ENCODE results near the gene TMEM63A. TPM values are rescaled to one million over a fixed set of nuclear protein-coding genes. Genes with fewer than 3 reads are reported as not detected.

The TMEM63A gene
- total and polyA plus RNA-seq, 2 of the 13 experiments (the other 11 are each of a cell fraction or from before 2014, with no cell fraction given), result 23.9 to 53.3 TPM

DNA sequence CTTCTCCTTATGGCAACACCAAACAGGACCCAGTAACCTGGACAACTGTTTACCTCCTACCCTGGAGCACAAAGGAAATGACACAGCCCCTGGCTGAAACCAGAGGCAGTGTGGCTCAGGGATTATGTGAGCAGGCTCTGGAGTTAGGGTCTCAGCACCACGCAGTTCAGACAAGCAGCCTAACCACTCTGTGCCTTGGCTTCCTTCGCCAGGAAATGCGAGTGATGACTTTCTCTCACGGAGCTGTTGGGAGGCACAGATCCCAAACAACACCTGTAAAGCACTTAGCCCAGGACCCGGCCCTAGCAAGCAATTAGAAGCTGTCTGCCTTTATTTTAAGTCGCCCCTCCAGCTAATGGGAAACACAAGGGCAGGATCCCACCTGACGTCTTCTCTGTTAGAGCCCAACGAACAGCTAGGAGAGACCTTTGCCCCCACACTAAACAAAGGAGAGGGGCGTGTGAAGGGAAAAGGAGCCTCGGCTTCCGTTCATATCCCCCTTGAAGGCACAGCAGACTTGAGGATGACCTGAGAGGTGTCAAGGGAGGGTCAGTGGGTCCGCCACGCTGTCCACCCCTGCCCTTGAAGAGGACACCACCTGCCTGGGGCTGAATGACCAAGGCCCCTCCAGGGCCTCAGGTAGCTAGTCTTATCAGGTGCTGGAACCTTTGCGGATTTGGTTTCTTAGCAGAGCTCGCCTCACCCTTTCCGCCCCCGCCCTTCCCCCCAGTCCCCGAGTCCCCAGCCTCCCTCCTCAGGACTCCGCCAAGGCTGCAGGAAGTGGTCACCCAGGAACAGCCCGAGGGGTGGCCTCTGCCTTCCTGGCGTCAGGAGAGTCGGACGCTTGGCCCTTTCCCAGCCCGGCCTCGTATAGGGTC is 860 bp downstream of the TMEM63A start (continued):
- TF ChIP-seq, protein P1, sequence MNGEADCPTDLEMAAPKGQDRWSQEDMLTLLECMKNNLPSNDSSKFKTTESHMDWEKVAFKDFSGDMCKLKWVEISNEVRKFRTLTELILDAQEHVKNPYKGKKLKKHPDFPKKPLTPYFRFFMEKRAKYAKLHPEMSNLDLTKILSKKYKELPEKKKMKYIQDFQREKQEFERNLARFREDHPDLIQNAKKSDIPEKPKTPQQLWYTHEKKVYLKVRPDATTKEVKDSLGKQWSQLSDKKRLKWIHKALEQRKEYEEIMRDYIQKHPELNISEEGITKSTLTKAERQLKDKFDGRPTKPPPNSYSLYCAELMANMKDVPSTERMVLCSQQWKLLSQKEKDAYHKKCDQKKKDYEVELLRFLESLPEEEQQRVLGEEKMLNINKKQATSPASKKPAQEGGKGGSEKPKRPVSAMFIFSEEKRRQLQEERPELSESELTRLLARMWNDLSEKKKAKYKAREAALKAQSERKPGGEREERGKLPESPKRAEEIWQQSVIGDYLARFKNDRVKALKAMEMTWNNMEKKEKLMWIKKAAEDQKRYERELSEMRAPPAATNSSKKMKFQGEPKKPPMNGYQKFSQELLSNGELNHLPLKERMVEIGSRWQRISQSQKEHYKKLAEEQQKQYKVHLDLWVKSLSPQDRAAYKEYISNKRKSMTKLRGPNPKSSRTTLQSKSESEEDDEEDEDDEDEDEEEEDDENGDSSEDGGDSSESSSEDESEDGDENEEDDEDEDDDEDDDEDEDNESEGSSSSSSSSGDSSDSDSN (CRISPR knock-in tag; IDR thresholded peaks at IDR 0.05), result no peak
- TF ChIP-seq PAWR (CRISPR knock-in tag; IDR thresholded peaks at IDR 0.05; ENCODE audit: borderline replicate concordance), result 0 out of 2 replicates have a peak, but pooled peaks have one; percentile 9
- TF ChIP-seq RAD51 (IDR thresholded peaks at IDR 0.05; ENCODE audit: borderline replicate concordance), result no peak
- TF ChIP-seq PPARG (CRISPR knock-in tag; conservative IDR thresholded peaks at IDR 0.05), result no peak
- no peak for TF ChIP-seq CEBPB (IDR thresholded peaks at IDR 0.05; ENCODE audit: borderline replicate concordance, low read depth, low read length)
- no peak for TF ChIP-seq NR3C1 (CRISPR knock-in tag; IDR thresholded peaks at IDR 0.05)
- no peak for TF ChIP-seq ZIK1 (CRISPR knock-in tag; IDR thresholded peaks at IDR 0.05; ENCODE audit: borderline replicate concordance, low read depth)
- TF ChIP-seq ARNT2 (CRISPR knock-in tag; IDR thresholded peaks at IDR 0.05; ENCODE audit: low read depth), result no peak
- TF ChIP-seq ZNF564 (CRISPR knock-in tag; IDR thresholded peaks at IDR 0.05), result no peak
- TF ChIP-seq HNRNPUL1 (IDR thresholded peaks at IDR 0.05; ENCODE audit: low read depth, low read length), result no peak
- TF ChIP-seq, protein P2, sequence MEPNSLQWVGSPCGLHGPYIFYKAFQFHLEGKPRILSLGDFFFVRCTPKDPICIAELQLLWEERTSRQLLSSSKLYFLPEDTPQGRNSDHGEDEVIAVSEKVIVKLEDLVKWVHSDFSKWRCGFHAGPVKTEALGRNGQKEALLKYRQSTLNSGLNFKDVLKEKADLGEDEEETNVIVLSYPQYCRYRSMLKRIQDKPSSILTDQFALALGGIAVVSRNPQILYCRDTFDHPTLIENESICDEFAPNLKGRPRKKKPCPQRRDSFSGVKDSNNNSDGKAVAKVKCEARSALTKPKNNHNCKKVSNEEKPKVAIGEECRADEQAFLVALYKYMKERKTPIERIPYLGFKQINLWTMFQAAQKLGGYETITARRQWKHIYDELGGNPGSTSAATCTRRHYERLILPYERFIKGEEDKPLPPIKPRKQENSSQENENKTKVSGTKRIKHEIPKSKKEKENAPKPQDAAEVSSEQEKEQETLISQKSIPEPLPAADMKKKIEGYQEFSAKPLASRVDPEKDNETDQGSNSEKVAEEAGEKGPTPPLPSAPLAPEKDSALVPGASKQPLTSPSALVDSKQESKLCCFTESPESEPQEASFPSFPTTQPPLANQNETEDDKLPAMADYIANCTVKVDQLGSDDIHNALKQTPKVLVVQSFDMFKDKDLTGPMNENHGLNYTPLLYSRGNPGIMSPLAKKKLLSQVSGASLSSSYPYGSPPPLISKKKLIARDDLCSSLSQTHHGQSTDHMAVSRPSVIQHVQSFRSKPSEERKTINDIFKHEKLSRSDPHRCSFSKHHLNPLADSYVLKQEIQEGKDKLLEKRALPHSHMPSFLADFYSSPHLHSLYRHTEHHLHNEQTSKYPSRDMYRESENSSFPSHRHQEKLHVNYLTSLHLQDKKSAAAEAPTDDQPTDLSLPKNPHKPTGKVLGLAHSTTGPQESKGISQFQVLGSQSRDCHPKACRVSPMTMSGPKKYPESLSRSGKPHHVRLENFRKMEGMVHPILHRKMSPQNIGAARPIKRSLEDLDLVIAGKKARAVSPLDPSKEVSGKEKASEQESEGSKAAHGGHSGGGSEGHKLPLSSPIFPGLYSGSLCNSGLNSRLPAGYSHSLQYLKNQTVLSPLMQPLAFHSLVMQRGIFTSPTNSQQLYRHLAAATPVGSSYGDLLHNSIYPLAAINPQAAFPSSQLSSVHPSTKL (CRISPR knock-in tag; IDR thresholded peaks at IDR 0.05), result 0 out of 2 replicates have a peak, but pooled peaks have one; percentile 8
- no peak for TF ChIP-seq MTA3 (CRISPR knock-in tag; IDR thresholded peaks at IDR 0.05)
- TF ChIP-seq, protein P3, sequence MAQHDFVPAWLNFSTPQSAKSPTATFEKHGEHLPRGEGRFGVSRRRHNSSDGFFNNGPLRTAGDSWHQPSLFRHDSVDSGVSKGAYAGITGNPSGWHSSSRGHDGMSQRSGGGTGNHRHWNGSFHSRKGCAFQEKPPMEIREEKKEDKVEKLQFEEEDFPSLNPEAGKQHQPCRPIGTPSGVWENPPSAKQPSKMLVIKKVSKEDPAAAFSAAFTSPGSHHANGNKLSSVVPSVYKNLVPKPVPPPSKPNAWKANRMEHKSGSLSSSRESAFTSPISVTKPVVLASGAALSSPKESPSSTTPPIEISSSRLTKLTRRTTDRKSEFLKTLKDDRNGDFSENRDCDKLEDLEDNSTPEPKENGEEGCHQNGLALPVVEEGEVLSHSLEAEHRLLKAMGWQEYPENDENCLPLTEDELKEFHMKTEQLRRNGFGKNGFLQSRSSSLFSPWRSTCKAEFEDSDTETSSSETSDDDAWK (CRISPR knock-in tag; IDR thresholded peaks at IDR 0.05), result no peak
- TF ChIP-seq, protein P4, sequence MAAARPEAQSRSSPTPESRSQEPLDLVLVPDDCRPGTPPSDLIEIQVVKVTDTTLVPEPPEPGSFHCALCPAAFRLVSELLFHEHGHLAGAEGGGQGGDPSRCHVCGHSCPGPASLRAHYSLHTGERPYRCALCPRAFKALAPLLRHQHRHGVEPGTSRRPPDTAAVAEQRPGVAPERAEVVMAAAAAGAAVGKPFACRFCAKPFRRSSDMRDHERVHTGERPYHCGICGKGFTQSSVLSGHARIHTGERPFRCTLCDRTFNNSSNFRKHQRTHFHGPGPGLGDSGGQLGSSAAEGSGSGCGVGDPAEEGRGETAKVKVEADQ (CRISPR knock-in tag; IDR thresholded peaks at IDR 0.05; ENCODE audit: borderline replicate concordance), result no peak
- no peak for TF ChIP-seq FOSL1 (CRISPR knock-in tag; IDR thresholded peaks at IDR 0.05; ENCODE audit: borderline replicate concordance)
- TF ChIP-seq PRMT3 (CRISPR knock-in tag; IDR thresholded peaks at IDR 0.05; ENCODE audit: borderline replicate concordance, low read depth), result no peak
- TF ChIP-seq XRCC5 (optimal IDR thresholded peaks at IDR 0.05; ENCODE audit: low read length), result no peak
- TF ChIP-seq MAFK (conservative IDR thresholded peaks at IDR 0.05 in 1 of 2, IDR thresholded peaks at IDR 0.05 in 1 of 2; ENCODE audit: low read length in 2 of 2), result no peak
- peak; percentile 9; the same call in 1 of the 2 replicates for TF ChIP-seq KDM2A (CRISPR knock-in tag; IDR thresholded peaks at IDR 0.05; ENCODE audit: borderline replicate concordance, low read depth)
- TF ChIP-seq GFI1 (CRISPR knock-in tag; IDR thresholded peaks at IDR 0.05; ENCODE audit: borderline replicate concordance), result no peak
- TF ChIP-seq NBN (conservative IDR thresholded peaks at IDR 0.05), result no peak

All from HepG2 (cell line).